Measurements from ENCODE around the gene ALKAL2. TPM values are rescaled to one million over a fixed set of nuclear protein-coding genes. Genes with fewer than 3 reads are reported as not detected.
A peak's percentile ranks its signal among the peaks of the same experiment; 100 is the strongest.
"Not testable (repeated sequence)": the region's sequence is repeated elsewhere in the genome, so short reads cannot be mapped to it uniquely, and the experiment has no call there.

The ALKAL2 gene
- total RNA-seq, 5 donors from 2014 or later (not counting 1 experiment from before 2014, with no cell fraction given): 0.35 TPM; not detected in 4

GRCh38 chr2:322326-322725 is 34.4 kb upstream of the ALKAL2 start:
- Histone ChIP-seq H3K9me3 (no peaks in the 10 kb centered on the region), H3K4me1 (ENCODE audit: control insufficient read depth in 1 of 2, extremely low read depth in 1 of 2, insufficient read depth in 2 of 2, low read length in 2 of 2) (peaks cover 0 to 21% of the 10 kb centered on the region in 2 experiments), H3K27me3 (replicated peaks in 1 of 2; ENCODE audit: control insufficient read depth in 2 of 2, extremely low read depth in 1 of 2, insufficient read depth in 2 of 2, low read length in 1 of 2) (peaks cover 0 to 2% of the 10 kb centered on the region in 2 experiments), H3K27ac (ENCODE audit: low read length) (no peak overlapping the region), H3K36me3 (ENCODE audit: control insufficient read depth in 2 of 2, extremely low read depth in 1 of 2, insufficient read depth in 1 of 2, low read length in 1 of 2) (no peaks in the 10 kb centered on the region), H3K4me3 (ENCODE audit: control insufficient read depth in 1 of 2, extremely low read depth in 1 of 2, low read length in 1 of 2) (no peak overlapping the region)
- ChIA-PET CTCF (no interaction called here), POLR2A (no interaction called here)
- Mint-ChIP-seq H3K4me1 (peaks cover 12 to 23% (median 16%) of the 10 kb centered on the region in 3 donors), H3K36me3 (peaks cover 6% of the 10 kb centered on the region), H3K4me3 (no peak overlapping the region), H3K27ac (no peak overlapping the region), H3K27me3 (peaks cover 2 to 16% of the 10 kb centered on the region in 2 donors), H3K9me3 (peaks cover 4 to 11% (median 6%) of the 10 kb centered on the region in 3 donors)
- no peak for DNase-seq
- no peak for ATAC-seq (replicated peaks in 1 of 4)
- 72% methylated on average over 7 of the region's 10 CpGs for WGBS (ENCODE audit: insufficient coverage)

- H3K4me3 Mint-ChIP-seq: no peak overlapping the region
- Histone ChIP-seq H3K4me1 (ENCODE audit: control insufficient read depth in 1 of 2, extremely low read depth in 1 of 2, insufficient read depth in 2 of 2, low read length in 2 of 2) (peaks cover 0 to 25% of the 10 kb centered on the region in 2 experiments), H3K4me3 (ENCODE audit: control insufficient read depth in 1 of 2, extremely low read depth in 1 of 2, low read length in 1 of 2) (no peak overlapping the region), H3K36me3 (ENCODE audit: control insufficient read depth in 2 of 2, extremely low read depth in 1 of 2, insufficient read depth in 1 of 2, low read length in 1 of 2) (no peaks in the 10 kb centered on the region), H3K27ac (ENCODE audit: low read length) (no peak overlapping the region), H3K9me3 (no peaks in the 10 kb centered on the region), H3K27me3 (replicated peaks in 1 of 2; ENCODE audit: control insufficient read depth in 2 of 2, extremely low read depth in 1 of 2, insufficient read depth in 2 of 2, low read length in 1 of 2) (peaks cover 0 to 5% of the 10 kb centered on the region in 2 experiments)
- ChIA-PET CTCF (no interaction called here), POLR2A (no interaction called here)
- H3K36me3 Mint-ChIP-seq: no peaks in the 10 kb centered on the region
- DNase-seq (no peak), ATAC-seq (replicated peaks in 1 of 4) (no peak)
- no peaks in the 10 kb centered on the region for H3K9me3 Mint-ChIP-seq
- no peak overlapping the region for H3K27ac Mint-ChIP-seq
- WGBS (ENCODE audit: insufficient coverage): 73% methylated on average over 3 of the region's 4 CpGs
- peaks cover 1 to 17% of the 10 kb centered on the region in 2 donors for H3K27me3 Mint-ChIP-seq
- H3K4me1 Mint-ChIP-seq: peaks cover 12 to 28% (median 19%) of the 10 kb centered on the region in 3 donors
Observed at GRCh38 chr2:320561-320960, 32.7 kb upstream of the ALKAL2 start.

GRCh38 chr2:319059-319600 is 31.2 kb upstream of the ALKAL2 start:
- H3K27ac ChIP-seq (ENCODE audit: low read length): no peak overlapping the region
- peak overlapping the region; percentile 78 to 90 for H3K27ac Mint-ChIP-seq
- 89% methylated on average over 33 of the region's 34 CpGs for WGBS (ENCODE audit: insufficient coverage)
- H3K4me1 ChIP-seq (ENCODE audit: control insufficient read depth in 1 of 2, extremely low read depth in 1 of 2, insufficient read depth in 2 of 2, low read length in 2 of 2): peaks cover 0 to 25% of the 10 kb centered on the region in 2 experiments
- H3K36me3 ChIP-seq (ENCODE audit: control insufficient read depth in 2 of 2, extremely low read depth in 1 of 2, insufficient read depth in 1 of 2, low read length in 1 of 2): no peaks in the 10 kb centered on the region
- no peak overlapping the region for H3K4me3 ChIP-seq (ENCODE audit: control insufficient read depth in 1 of 2, extremely low read depth in 1 of 2, low read length in 1 of 2)
- no peaks in the 10 kb centered on the region for H3K9me3 ChIP-seq
- H3K27me3 Mint-ChIP-seq: peaks cover 3 to 14% of the 10 kb centered on the region in 2 donors
- no peaks in the 10 kb centered on the region for H3K36me3 Mint-ChIP-seq
- no peaks in the 10 kb centered on the region for H3K9me3 Mint-ChIP-seq
- peaks cover 0 to 20% of the 10 kb centered on the region in 2 experiments for H3K27me3 ChIP-seq (replicated peaks in 1 of 2; ENCODE audit: control insufficient read depth in 2 of 2, extremely low read depth in 1 of 2, insufficient read depth in 2 of 2, low read length in 1 of 2)
- DNase-seq: no peak
- ChIA-PET POLR2A (no interaction called here), CTCF (interaction anchor here in 1 of 2 donors (0.7 kb wide), 1 partner anchor 13 kb away, joined by 3 read pairs; no protein-coding TSS in a partner anchor)
- no peak for ATAC-seq (replicated peaks in 1 of 4)
- no peak overlapping the region for H3K4me3 Mint-ChIP-seq
- H3K4me1 Mint-ChIP-seq: peaks cover 12 to 28% (median 19%) of the 10 kb centered on the region in 3 donors

GRCh38 chr2:317501-318424 is 29.9 kb upstream of the ALKAL2 start:
- Mint-ChIP-seq H3K36me3 (no peaks in the 10 kb centered on the region), H3K4me3 (peak overlapping the region; percentile 60 to 82 (median 72)), H3K9me3 (no peaks in the 10 kb centered on the region), H3K27me3 (peaks cover 3 to 14% of the 10 kb centered on the region in 2 donors), H3K4me1 (peaks cover 12 to 28% (median 19%) of the 10 kb centered on the region in 3 donors), H3K27ac (peak overlapping the region; percentile 90 to 93)
- Histone ChIP-seq H3K9me3 (no peaks in the 10 kb centered on the region), H3K4me3 (ENCODE audit: control insufficient read depth in 1 of 2, extremely low read depth in 1 of 2, low read length in 1 of 2) (no peak overlapping the region), H3K27me3 (replicated peaks in 1 of 2; ENCODE audit: control insufficient read depth in 2 of 2, extremely low read depth in 1 of 2, insufficient read depth in 2 of 2, low read length in 1 of 2) (peaks cover 0 to 21% of the 10 kb centered on the region in 2 experiments), H3K4me1 (ENCODE audit: control insufficient read depth in 1 of 2, extremely low read depth in 1 of 2, insufficient read depth in 2 of 2, low read length in 2 of 2) (peaks cover 0 to 25% of the 10 kb centered on the region in 2 experiments), H3K36me3 (ENCODE audit: control insufficient read depth in 2 of 2, extremely low read depth in 1 of 2, insufficient read depth in 1 of 2, low read length in 1 of 2) (no peaks in the 10 kb centered on the region), H3K27ac (ENCODE audit: low read length) (no peak overlapping the region)
- CTCF ChIA-PET: interaction anchor here in 1 of 2 donors (0.5 kb wide), 1 partner anchor 9 kb away, joined by 3 read pairs; no protein-coding TSS in a partner anchor
- ATAC-seq (replicated peaks in 1 of 4) (peak in 3 of 4 experiments; percentile 17 to 82 (median 28)), DNase-seq (peak in 6 of 35 experiments; percentile 6 to 51 (median 12))
- POLR2A ChIA-PET: no interaction called here
- WGBS (ENCODE audit: insufficient coverage): 74% methylated on average over 21 of the region's 27 CpGs

- ATAC-seq (replicated peaks in 1 of 4): no peak
- Mint-ChIP-seq H3K27ac (no peak overlapping the region), H3K27me3 (peaks cover 4 to 6% of the 10 kb centered on the region in 2 donors), H3K36me3 (no peaks in the 10 kb centered on the region), H3K4me1 (peaks cover 12 to 28% (median 19%) of the 10 kb centered on the region in 3 donors), H3K4me3 (no peak overlapping the region), H3K9me3 (no peaks in the 10 kb centered on the region)
- ChIA-PET POLR2A (interaction anchor here in 1 of 2 donors (0.6 kb wide), 1 partner anchor 25 kb away, joined by 4 read pairs; no protein-coding TSS in a partner anchor), CTCF (no interaction called here)
- WGBS (ENCODE audit: insufficient coverage): 93% methylated on average over 12 of the region's 12 CpGs
- Histone ChIP-seq H3K9me3 (no peaks in the 10 kb centered on the region), H3K27me3 (replicated peaks in 1 of 2; ENCODE audit: control insufficient read depth in 2 of 2, extremely low read depth in 1 of 2, insufficient read depth in 2 of 2, low read length in 1 of 2) (peaks cover 0 to 21% of the 10 kb centered on the region in 2 experiments), H3K27ac (ENCODE audit: low read length) (no peak overlapping the region), H3K4me3 (ENCODE audit: control insufficient read depth in 1 of 2, extremely low read depth in 1 of 2, low read length in 1 of 2) (no peak overlapping the region), H3K4me1 (ENCODE audit: control insufficient read depth in 1 of 2, extremely low read depth in 1 of 2, insufficient read depth in 2 of 2, low read length in 2 of 2) (peaks cover 0 to 25% of the 10 kb centered on the region in 2 experiments), H3K36me3 (ENCODE audit: control insufficient read depth in 2 of 2, extremely low read depth in 1 of 2, insufficient read depth in 1 of 2, low read length in 1 of 2) (no peaks in the 10 kb centered on the region)
- no peak for DNase-seq
Observed at GRCh38 chr2:316381-316780, 28.5 kb upstream of the ALKAL2 start.

- WGBS (ENCODE audit: insufficient coverage): 65% methylated on average over 5 of the region's 6 CpGs
- POLR2A ChIA-PET: interaction anchor here in 1 of 2 donors (0.6 kb wide), 1 partner anchor 26 kb away, joined by 4 read pairs; no protein-coding TSS in a partner anchor
- H3K4me1 ChIP-seq (ENCODE audit: control insufficient read depth in 1 of 2, extremely low read depth in 1 of 2, insufficient read depth in 2 of 2, low read length in 2 of 2): peaks cover 0 to 25% of the 10 kb centered on the region in 2 experiments
- H3K36me3 ChIP-seq (ENCODE audit: control insufficient read depth in 2 of 2, extremely low read depth in 1 of 2, insufficient read depth in 1 of 2, low read length in 1 of 2); CTCF ChIA-PET; DNase-seq; H3K27ac ChIP-seq (ENCODE audit: low read length); H3K27ac Mint-ChIP-seq; H3K4me3 ChIP-seq (ENCODE audit: control insufficient read depth in 1 of 2, extremely low read depth in 1 of 2, low read length in 1 of 2); H3K9me3 ChIP-seq; H3K36me3 Mint-ChIP-seq; H3K27me3 Mint-ChIP-seq; ATAC-seq (replicated peaks in 1 of 4); H3K9me3 Mint-ChIP-seq; H3K4me3 Mint-ChIP-seq: not testable (repeated sequence)
- peaks cover 0 to 21% of the 10 kb centered on the region in 2 experiments for H3K27me3 ChIP-seq (replicated peaks in 1 of 2; ENCODE audit: control insufficient read depth in 2 of 2, extremely low read depth in 1 of 2, insufficient read depth in 2 of 2, low read length in 1 of 2)
- peaks cover 12 to 28% (median 19%) of the 10 kb centered on the region in 3 donors for H3K4me1 Mint-ChIP-seq
Observed at GRCh38 chr2:315925-316324, 28.0 kb upstream of the ALKAL2 start.
